Fibroblast of villous mesenchyme (primary cell): ENCODE results near the gene PARVG. TPM values are rescaled to one million over a fixed set of nuclear protein-coding genes. Genes with fewer than 3 reads are reported as not detected.

Experiments
- DNase-seq: peaks from one replicate; pipeline ENCODE4 v3.0.0-alpha.2; 2010; ENCODE audit warnings: low read depth
- H3K4me3 ChIP-seq: 2 replicates; pipeline ENCODE4 v1.5.1; 2011; ENCODE audit warnings: low read depth, mild to moderate bottlenecking, low read length
- total RNA-seq: library from RNA; depleted of rRNA; stranded (reverse); fragments of >200 nt; gene quantifications from 2 replicates; pipeline ENCODE4 v1.2.3, GENCODE V29; 2012
- TF ChIP-seq, protein P1 (sequence below): IDR thresholded peaks from 2 replicates; pipeline ENCODE4 v1.5.1; 2012; ENCODE audit warnings: low read depth, mild to moderate bottlenecking, low read length; ENCODE audit not compliant: insufficient read depth

Gene PARVG
- total RNA-seq, 1 donor = not detected

DNA sequence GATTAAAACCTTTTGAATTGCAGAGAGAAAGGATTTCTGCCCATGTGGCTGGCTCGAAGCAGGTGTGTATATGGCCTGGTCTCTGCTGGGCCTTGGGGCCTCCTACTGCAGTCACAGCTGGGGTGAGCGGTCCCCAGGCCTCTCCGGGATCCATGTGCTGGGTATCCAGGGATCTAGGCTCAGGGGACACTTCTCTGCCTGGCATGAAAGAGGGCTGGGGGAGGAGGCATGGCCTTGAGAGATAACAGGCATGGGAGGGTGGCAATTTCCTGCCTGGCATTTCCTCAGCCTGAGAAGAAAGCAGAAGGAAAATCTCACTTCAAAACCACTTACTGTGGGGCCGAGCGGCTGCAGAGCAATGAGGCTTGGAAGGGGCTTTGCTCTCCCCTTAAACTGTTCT lies 20.3 kb upstream of the PARVG start:
- TF ChIP-seq, protein P1, sequence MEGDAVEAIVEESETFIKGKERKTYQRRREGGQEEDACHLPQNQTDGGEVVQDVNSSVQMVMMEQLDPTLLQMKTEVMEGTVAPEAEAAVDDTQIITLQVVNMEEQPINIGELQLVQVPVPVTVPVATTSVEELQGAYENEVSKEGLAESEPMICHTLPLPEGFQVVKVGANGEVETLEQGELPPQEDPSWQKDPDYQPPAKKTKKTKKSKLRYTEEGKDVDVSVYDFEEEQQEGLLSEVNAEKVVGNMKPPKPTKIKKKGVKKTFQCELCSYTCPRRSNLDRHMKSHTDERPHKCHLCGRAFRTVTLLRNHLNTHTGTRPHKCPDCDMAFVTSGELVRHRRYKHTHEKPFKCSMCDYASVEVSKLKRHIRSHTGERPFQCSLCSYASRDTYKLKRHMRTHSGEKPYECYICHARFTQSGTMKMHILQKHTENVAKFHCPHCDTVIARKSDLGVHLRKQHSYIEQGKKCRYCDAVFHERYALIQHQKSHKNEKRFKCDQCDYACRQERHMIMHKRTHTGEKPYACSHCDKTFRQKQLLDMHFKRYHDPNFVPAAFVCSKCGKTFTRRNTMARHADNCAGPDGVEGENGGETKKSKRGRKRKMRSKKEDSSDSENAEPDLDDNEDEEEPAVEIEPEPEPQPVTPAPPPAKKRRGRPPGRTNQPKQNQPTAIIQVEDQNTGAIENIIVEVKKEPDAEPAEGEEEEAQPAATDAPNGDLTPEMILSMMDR = no peak
- DNase-seq = no peak
- no peak overlapping the region for H3K4me3 ChIP-seq

GRCh38 chr22:44161673-44162072 lies 19.1 kb upstream of the PARVG start:
- DNase-seq = no peak
- TF ChIP-seq, protein P1 = no peak
- H3K4me3 ChIP-seq = no peak overlapping the region

DNA sequence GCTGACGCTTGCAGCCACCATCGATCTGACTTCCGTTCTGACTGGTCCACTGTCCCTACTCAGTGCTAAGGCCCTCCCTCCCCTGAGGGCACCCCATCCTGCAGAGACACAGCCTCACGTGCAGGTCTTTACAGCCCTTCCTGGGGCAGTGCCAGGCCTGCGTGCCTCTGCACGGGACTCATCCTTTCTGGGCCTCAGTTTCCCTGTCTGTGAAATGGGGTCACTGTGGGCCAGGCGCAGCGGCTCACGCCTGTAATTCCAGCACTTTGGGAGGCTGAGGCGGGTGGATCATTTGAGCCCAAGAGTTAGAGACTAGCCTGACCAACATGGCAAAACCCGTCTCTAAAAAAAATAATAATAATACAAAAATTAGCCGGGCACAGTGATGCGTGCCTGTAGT lies 17.8 kb upstream of the PARVG start:
- DNase-seq = no peak
- H3K4me3 ChIP-seq = no peak overlapping the region
- TF ChIP-seq, protein P1 = no peak

- DNase-seq = no peak
- H3K4me3 ChIP-seq = no peak overlapping the region
- TF ChIP-seq, protein P1 = no peak
Measured at GRCh38 chr22:44163536-44163935, 17.2 kb upstream of the PARVG start.

DNA sequence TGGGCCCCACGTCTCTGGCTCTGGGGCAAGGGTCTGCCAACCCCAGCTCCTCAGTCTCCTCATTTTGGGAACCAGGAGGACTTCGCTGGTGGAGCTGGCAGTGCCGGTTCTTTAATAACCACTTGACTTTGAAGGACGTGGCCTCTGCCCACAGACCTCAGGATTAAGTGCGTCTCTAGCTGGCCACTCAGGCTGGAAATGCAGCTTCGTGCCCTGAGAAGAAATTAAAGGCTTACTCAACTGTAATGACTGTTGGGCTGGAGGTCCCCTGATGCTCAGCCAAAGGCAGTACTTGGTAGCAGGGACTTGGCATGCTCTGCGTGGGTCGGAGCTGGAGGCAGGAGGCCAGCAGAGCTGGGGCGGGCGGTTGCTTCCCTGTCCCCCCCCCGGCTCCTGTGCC lies 16.7 kb upstream of the PARVG start:
- no peak for DNase-seq
- TF ChIP-seq, protein P1 = no peak
- no peak overlapping the region for H3K4me3 ChIP-seq

DNA sequence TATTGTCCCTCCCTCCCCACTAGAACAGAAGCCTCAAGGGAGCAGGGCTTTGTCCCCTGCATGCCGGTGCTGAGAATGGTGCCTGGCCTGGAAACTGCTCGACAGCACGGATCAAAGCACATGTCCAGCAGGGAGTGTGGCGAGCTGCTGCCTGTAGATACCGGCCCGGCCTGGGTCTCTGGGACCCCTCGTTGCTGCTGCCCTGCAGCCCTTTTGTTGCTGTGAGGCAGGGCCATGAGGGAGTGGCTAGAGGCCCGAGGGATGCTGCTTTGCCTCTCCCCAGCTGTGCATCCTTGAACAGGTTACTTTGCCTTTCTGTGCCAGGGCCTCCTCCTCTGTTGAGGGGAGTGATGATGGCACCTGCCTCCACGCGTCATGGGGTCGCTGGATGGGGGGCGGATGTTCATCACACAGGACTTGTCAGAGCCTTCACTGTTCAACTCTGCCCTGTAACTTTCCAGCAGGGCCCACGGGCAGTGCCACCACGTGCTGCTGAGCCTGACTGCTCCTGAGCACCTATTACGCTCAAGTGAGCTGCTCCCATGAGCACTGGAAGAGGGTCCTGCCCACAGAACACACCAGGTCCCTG lies 15.3 kb upstream of the PARVG start:
- H3K4me3 ChIP-seq = no peak overlapping the region
- DNase-seq = no peak
- TF ChIP-seq, protein P1 = no peak

DNA sequence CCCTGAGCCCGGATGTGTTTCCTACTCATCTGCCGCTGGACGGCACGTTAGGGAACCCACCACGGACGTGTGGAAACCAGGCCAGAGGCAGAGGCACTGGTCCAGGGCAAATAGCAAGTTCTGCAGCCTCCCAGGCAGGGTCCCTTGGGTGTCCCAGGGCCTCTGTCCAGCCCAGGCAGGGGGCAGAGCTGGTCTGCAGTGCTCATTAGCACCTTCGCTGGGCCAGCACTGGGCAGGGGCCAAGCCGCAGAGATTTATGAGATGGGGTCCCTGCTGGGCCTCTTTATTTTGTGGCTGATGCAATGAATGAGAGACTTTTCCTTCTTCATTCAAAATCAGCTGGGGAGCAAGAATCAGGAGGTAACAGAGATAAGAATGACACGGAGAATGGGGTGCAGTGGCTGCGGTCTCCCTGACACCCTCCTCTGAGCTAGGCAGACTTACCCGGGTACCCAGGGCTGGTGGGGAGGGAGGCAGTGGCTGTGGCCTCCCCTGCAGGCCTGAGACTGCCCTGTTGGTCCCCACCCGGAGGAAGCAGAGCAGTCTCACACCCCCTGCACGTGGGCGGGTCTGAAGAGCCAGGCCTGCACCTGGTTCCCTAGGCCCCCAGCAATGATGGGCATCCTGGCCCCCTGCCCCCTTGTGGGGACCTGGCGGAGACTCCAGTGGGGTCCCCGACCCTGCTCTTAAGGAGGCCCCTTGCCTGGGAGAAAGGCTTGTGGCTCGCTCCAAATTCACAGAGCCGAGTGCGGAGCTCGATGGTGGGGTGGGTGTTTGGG lies 14.0 kb upstream of the PARVG start:
- TF ChIP-seq, protein P1 = no peak
- no peak overlapping the region for H3K4me3 ChIP-seq
- DNase-seq = no peak
